Stomach (tissue), 4 donors: ENCODE measurements around the gene CDC42BPG.

Experiments used
- CTCF ChIP-seq, 7 experiments: fragments of 450-650 bp in 4 of 7; fragments of 200-600 bp in 3 of 7; sonication (generic) in 3 of 7; IDR thresholded peaks; one replicate each; pipeline ENCODE4 v1.5.1; 2016 to 2019; ENCODE audit warnings: antibody characterized with exemption in 7 of 7, control low read depth in 2 of 7, mild to moderate bottlenecking in 1 of 7
- EP300 ChIP-seq: sonication (generic); formaldehyde crosslinking; IDR thresholded peaks from one replicate; pipeline ENCODE4 v1.6.1; 2017; ENCODE audit warnings: antibody characterized with exemption
- POLR2AphosphoS5 ChIP-seq, 3 donors: sonication (generic); formaldehyde crosslinking; IDR thresholded peaks; one replicate each; pipeline ENCODE4 v1.6.1; 2016; ENCODE audit warnings: antibody characterized with exemption in 3 of 3

GRCh38 chr11:64876229-64876750, 31.8 kb upstream of the CDC42BPG start:
- TF ChIP-seq CTCF (IDR thresholded peaks at IDR 0.05) (no peak), EP300 (no peak), POLR2AphosphoS5 (IDR thresholded peaks at IDR 0.05) (peak in 1 of 3 donors; percentile 12)
